Tibial artery (tissue), 4 donors: ENCODE data around the gene CCSER1.
A peak's percentile ranks its signal among the peaks of the same experiment; 100 is the strongest.
"Not testable (repeated sequence)": the region's sequence is repeated elsewhere in the genome, so short reads cannot be mapped to it uniquely, and the experiment has no call there.

ENCODE experiments used
- DNase-seq, 2 donors: peaks; one replicate each; pipeline ENCODE4 v3.0.0-alpha.2; 2019
- H3K27ac ChIP-seq, 2 donors: fragments of 200-600 bp; sonication (generic) in 1 of 2; 1 replicate in 1 of 2; 2 replicates in 1 of 2; pipeline ENCODE4 v1.5.1; 2018 to 2019; ENCODE audit warnings: mild to moderate bottlenecking in 1 of 2
- H3K27me3 ChIP-seq, 2 donors: fragments of 200-600 bp; sonication (generic) in 1 of 2; one replicate each; pipeline versions ENCODE4 v1.5.1 to v1.6.0; 2016 to 2019
- H3K36me3 ChIP-seq, 3 donors: fragments of 200-600 bp; sonication (generic) in 2 of 3; one replicate each; pipeline ENCODE4 v1.5.1; 2016 to 2019; ENCODE audit warnings: mild to moderate bottlenecking in 2 of 3
- H3K4me1 ChIP-seq, 4 donors: fragments of 200-600 bp; sonication (generic) in 2 of 4; 1 replicate in 3 of 4; 2 replicates in 1 of 4; pipeline ENCODE4 v1.5.1; 2016 to 2019
- H3K4me3 ChIP-seq, 2 donors: fragments of 200-600 bp; sonication (generic) in 1 of 2; 1 replicate in 1 of 2; 2 replicates in 1 of 2; pipeline ENCODE4 v1.5.1; 2018 to 2019; ENCODE audit warnings: mild to moderate bottlenecking in 2 of 2
- H3K9me3 ChIP-seq, 3 donors: fragments of 200-600 bp; sonication (generic) in 1 of 3; one replicate each; pipeline ENCODE4 v1.5.1; 2016 to 2019
- CTCF ChIP-seq, 2 experiments: fragments of 200-600 bp in 1 of 2; fragments of 450-650 bp in 1 of 2; IDR thresholded peaks; one replicate each; pipeline ENCODE4 v1.5.1; 2017 to 2019; ENCODE audit warnings: antibody characterized with exemption in 2 of 2, mild to moderate bottlenecking in 1 of 2, moderate library complexity in 1 of 2
- intact Hi-C: fragments of 100-400 bp; cut with DNase I; formaldehyde crosslinking; loops from one replicate; pipeline ENCODE4 v1.15.0; 2023; ENCODE audit warnings: low total_unique reads

Gene CCSER1

GRCh38 chr4:90357117-90357710 is 230.0 kb downstream of the CCSER1 start:
- H3K9me3 ChIP-seq, result no peaks in the 10 kb centered on the region
- intact Hi-C loops, result no loop called here
- H3K36me3 ChIP-seq, result no peaks in the 10 kb centered on the region
- no peaks in the 10 kb centered on the region for H3K27me3 ChIP-seq
- no peak overlapping the region for H3K4me3 ChIP-seq
- DNase-seq, result no peak
- no peak overlapping the region for H3K27ac ChIP-seq
- no peaks in the 10 kb centered on the region for H3K4me1 ChIP-seq
- TF ChIP-seq CTCF (IDR thresholded peaks at IDR 0.05), result peak in 1 of 2 experiments; percentile 19

- Histone ChIP-seq H3K27me3 (no peaks in the 10 kb centered on the region), H3K4me3 (no peak overlapping the region), H3K27ac (no peak overlapping the region), H3K36me3 (no peaks in the 10 kb centered on the region), H3K4me1 (peaks cover 0 to 4% (median 0%) of the 10 kb centered on the region in 4 donors), H3K9me3 (no peaks in the 10 kb centered on the region)
- no peak for DNase-seq
- intact Hi-C loops, result no loop called here
- TF ChIP-seq CTCF (IDR thresholded peaks at IDR 0.05), result no peak
Measured at GRCh38 chr4:90375081-90375480, 247.9 kb downstream of the CCSER1 start.

GRCh38 chr4:90393215-90393614 is 266.0 kb downstream of the CCSER1 start:
- intact Hi-C loops, result no loop called here
- H3K36me3 ChIP-seq, result no peaks in the 10 kb centered on the region
- no peaks in the 10 kb centered on the region for H3K9me3 ChIP-seq
- H3K27ac ChIP-seq, result no peak overlapping the region
- TF ChIP-seq CTCF (IDR thresholded peaks at IDR 0.05), result no peak
- DNase-seq, result no peak
- no peak overlapping the region for H3K4me3 ChIP-seq
- no peaks in the 10 kb centered on the region for H3K4me1 ChIP-seq
- no peaks in the 10 kb centered on the region for H3K27me3 ChIP-seq

GRCh38 chr4:90403781-90404180 is 276.6 kb downstream of the CCSER1 start:
- intact Hi-C loops, result no loop called here
- Histone ChIP-seq H3K4me3 (no peak overlapping the region), H3K36me3 (no peaks in the 10 kb centered on the region), H3K9me3 (peaks cover 0 to 6% (median 0%) of the 10 kb centered on the region in 3 donors), H3K27ac (no peak overlapping the region), H3K27me3 (no peaks in the 10 kb centered on the region), H3K4me1 (no peaks in the 10 kb centered on the region)
- no peak for TF ChIP-seq CTCF (IDR thresholded peaks at IDR 0.05)
- no peak for DNase-seq

GRCh38 chr4:90407897-90408296 is 280.7 kb downstream of the CCSER1 start:
- H3K27me3 ChIP-seq, DNase-seq, intact Hi-C loops, H3K36me3 ChIP-seq, H3K4me1 ChIP-seq, H3K4me3 ChIP-seq, H3K27ac ChIP-seq, H3K9me3 ChIP-seq: not testable (repeated sequence)

- H3K27ac ChIP-seq, H3K4me1 ChIP-seq, intact Hi-C loops, H3K9me3 ChIP-seq, H3K36me3 ChIP-seq, H3K27me3 ChIP-seq, H3K4me3 ChIP-seq, DNase-seq: not testable (repeated sequence)
Measured at GRCh38 chr4:90412786-90413185, 285.6 kb downstream of the CCSER1 start.

- intact Hi-C loops, result no loop called here
- H3K9me3 ChIP-seq, result no peaks in the 10 kb centered on the region
- no peak overlapping the region for H3K27ac ChIP-seq
- no peaks in the 10 kb centered on the region for H3K36me3 ChIP-seq
- H3K4me3 ChIP-seq, result no peak overlapping the region
- no peaks in the 10 kb centered on the region for H3K27me3 ChIP-seq
- DNase-seq, result no peak
- no peak for TF ChIP-seq CTCF (IDR thresholded peaks at IDR 0.05)
- no peaks in the 10 kb centered on the region for H3K4me1 ChIP-seq
Measured at GRCh38 chr4:90415116-90415515, 287.9 kb downstream of the CCSER1 start.
